GM03348 (cell line): ENCODE measurements around the gene TMEM106C.
A peak's percentile ranks its signal among the peaks of the same experiment; 100 is the strongest.

ENCODE experiments used
- DNase-seq: peaks from one replicate; pipeline ENCODE4 v3.0.0; 2012; ENCODE audit warnings: low spot score

Gene TMEM106C

DNA sequence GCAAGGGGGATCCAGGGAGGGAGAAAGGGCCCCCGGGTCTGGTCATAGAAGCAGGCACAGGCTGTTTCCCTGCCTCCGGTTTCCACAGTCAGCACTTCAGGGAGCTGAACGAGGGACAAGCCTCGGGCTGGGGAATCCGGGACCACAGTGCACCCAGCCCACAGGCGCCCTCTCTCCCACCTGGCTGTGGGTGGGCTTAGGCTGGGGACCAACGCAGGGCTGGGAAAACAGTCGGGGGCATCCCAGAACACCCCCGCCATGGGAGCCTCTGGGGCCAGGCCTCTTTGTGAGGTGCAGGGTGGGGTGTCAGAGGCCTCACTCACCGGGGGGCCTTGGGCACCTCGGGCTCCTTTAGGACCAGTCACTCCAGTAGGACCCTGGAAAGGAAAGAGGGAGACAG, 16.3 kb downstream of the TMEM106C start:
- no peak for DNase-seq

GRCh38 chr12:47980197-47980596, 16.8 kb downstream of the TMEM106C start:
- no peak for DNase-seq

DNA sequence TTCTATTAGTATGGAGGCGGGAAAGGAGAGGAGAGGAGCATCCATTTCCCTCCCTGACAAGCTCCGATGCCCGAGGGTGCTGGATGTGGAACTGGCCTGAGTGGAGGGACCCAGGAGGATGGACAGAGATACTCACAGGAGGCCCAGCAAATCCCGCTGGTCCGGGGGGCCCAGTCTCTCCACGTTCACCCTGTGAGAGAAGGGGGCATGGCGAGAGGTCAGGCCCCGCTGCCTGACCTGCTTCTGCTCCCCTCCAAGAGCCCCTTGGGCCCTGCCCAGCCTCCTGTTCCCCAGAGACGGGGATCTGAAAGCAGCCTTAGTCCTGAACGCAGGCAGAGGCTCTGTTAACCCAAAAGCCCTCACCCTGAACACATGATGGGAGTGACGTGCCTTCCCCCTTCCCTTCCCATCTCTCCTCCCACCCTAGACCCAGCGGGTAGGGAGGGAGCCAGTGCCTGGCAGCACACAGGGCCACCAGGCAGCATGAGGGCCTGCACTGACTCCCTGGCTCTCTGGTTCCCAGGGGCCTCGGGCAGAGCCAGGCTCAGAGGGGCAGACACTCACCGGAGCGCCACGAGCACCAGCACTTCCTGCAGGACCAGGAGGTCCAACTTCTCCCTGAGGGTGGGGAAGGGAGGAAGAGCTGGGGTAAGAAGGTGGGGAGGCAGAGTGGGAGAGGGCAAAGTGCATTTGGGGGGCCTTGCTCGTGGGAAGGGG, 17.5 kb downstream of the TMEM106C start:
- DNase-seq, result no peak

DNA sequence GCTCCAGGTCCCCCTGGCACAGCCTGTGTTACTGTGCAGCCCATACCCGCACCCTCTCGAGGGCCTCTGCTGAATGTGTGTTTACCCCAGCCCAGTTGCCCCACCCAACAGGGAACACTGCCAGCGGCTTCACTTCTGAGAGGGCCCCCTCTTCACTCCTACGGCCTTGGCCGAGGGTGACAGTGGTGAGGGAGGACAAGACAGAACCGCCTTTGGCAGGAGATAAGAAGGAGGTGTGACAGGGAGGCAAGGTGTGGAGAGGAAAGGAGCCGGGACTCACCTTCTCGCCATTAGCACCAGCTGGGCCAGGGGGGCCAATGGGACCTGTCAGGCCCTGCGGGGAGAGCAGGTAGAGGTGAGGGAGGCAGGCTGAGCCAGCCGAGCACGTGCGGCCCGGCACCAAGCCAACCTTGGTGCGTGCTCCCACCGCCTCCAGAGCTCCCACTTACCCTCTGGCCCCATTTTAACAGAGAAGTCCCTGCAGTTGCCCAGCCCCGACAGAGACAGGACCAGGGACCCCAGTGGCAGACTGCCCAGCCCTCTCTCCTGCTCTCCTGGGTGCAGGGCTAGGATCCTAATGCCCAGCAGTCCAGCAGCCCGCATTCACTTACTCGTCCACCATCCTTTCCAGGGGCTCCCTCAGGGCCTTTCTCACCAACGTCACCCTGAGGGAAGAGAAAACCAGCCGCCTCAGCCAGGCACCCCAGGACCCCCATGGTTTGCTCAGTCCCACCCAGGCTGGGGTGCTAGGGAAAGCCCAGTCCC, 18.3 kb downstream of the TMEM106C start:
- DNase-seq, result no peak

GRCh38 chr12:47982311-47982710, 18.9 kb downstream of the TMEM106C start:
- no peak for DNase-seq

- DNase-seq, result no peak
These were observed 19.4 kb downstream of the TMEM106C start for GRCh38 chr12:47982770-47983169.

GRCh38 chr12:47983541-47984115, 20.2 kb downstream of the TMEM106C start:
- DNase-seq, result no peak

DNA sequence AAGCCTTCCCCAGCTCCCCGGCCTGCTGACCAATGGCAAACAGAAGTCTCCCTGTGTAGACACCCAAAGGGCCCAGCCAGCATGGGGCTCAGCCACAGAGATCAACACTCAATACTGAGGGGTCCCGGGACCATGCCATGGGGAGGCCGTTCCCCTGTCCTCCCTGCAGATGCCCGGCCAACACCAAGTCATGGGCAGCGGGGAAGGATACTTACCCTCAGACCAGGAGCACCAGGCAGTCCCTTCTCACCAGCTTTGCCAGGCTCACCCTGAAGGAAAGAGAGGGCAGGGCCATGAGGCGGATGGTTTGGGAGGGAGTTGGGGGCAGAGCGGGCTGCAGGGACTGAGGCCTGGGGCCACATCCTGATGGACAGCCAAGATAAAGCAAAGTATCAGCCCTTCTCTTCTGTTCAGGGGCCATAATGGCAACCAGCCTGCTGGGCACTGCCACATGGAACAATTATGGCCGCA, 21.0 kb downstream of the TMEM106C start:
- DNase-seq, result no peak

DNA sequence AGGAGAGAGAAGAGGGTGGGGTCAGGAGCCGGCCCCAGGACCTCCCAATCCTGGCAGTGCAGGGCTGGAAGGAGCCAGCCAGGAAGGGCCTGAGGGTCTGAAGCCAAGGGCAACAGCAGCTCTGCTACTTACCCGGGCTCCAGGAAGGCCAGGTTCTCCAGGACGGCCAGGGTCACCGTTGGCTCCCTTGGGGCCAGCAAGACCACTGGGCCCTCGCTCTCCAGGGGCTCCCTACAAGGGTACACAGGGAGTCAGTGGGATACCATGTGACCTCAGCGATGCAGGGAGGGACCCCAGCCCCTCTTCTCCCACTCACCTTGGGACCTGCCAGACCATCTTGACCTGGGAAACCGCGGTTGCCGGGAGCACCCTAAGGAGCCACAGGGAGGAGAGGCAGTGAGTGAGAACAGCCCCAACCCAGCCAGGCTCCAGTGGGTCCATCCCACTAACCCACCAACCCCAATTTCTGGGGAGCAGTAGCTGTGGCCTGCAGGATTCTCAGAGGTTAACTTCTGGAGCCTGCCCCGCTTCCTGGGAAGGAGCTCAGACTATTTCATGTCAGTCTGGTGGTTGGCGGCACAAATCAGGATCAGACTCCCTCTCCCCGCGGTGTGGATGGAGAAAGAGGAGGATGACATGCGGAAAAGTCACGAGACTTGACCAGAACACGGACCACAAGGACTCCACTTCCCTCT, 22.3 kb downstream of the TMEM106C start:
- DNase-seq, result no peak

DNA sequence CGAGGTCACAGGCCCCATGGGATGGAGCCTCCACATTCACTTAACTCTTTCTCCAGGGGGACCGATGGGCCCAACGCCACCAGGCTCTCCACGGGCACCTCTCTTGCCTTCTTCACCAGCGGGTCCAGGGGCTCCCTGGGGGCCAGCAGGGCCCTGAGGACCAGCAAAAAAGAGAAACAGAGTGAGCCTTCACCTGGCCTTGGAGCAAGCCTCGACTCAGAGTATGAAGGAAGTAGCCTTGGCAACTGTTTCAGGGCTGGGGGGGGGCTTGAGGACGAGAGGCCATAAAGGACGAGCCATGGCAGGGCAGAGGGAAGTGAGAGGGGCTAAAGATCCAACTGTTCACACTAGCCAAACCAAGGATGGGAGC, 22.9 kb downstream of the TMEM106C start:
- no peak for DNase-seq

DNA sequence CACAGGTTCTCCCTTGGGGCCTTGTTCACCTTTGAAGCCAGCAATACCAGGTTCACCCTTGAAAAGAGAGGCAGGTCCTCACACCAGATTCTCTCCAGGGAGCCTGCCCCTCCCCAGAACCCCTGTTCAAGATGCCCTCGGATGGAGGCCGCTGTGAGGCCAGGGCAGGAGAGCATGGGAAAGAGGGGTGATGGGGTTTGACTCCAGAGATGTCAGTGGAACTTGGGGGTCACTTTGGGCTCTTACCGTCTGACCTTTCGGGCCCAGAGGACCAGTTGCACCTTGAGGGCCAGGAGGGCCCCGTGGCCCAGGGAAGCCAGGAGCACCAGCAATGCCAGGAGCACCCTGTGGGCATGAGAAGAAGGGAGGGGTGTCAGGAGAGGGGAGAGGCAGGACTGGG, 23.4 kb downstream of the TMEM106C start:
- no peak for DNase-seq

DNA sequence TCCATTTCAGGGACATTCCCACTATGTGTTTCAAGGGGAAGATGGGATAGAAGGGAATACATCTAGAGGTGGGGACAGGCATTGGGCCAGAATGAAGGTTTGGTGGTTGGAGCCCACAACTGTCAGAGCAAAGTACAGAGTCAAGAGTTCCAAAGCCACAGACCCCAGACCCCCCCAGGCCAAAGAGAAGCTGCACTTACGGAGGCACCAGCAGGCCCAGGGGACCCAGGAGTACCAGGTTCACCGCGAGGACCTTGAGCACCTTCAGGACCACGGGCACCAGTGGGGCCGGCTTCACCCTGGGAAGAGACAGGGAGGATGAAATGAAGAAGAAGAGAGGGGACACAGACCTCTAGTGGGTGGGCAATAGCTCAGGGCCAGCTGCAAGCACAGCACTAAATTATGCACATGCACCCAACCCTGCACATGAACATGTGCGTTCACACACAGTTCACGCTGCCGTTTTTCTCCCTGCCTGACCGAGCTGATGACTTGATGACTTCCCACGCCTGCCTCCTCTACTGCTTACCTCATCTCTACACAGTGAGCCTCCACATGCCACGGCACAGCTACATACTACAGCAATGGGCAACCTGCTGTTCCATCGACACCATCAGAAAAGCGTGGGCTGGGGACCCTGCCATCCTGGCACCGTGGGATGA, 24.1 kb downstream of the TMEM106C start:
- peak; percentile 34 for DNase-seq

DNA sequence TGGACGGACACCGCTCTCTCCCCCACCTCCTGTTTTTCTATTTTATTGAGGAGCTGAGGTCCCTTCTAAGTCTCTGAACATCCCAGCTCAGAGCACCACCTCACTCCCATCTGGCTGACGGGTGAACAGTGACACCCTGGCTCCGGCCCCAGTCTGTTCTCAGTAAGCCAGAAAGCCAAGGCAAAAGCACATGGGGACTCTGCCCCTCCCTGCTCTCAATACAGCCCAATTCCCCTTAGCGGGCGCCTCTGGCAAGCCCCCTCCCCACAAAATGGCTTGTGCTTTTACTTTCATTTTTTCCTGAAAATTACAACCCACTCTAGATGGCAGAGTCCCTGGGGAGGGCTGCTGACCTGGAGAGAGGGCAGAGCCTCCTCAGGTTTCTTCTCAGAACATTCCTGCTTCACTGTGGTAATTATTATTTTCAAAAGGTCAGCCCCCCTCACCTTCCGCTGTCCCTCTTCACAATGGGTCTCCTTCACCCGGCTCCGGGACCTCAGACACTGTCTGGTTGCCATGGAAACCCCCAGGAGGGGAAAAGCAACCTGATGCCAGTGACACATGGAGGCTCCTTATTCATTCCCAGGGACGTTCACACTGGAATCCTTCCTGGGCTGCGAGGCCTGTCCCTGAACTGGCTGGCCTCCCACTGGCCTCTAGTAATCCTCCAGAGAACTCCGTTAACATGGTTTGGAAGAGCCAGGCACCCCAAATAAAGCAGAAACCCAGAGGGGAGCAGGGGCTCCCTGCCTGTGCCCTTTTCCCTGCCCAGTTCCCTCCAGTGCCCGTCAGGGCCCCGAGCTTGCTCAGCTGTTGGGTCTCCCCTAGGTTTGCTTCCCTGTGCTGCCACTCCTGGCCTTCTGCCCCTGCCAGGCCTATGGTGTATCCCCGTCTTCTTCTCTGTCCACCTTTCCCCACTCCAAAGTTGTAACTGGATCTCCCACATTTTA, 25.0 kb downstream of the TMEM106C start:
- DNase-seq, result peak; percentile 36

- no peak for DNase-seq
These were observed 25.6 kb downstream of the TMEM106C start for GRCh38 chr12:47989023-47989417.

- no peak for DNase-seq
These were observed 26.3 kb downstream of the TMEM106C start for GRCh38 chr12:47989666-47990065.

DNA sequence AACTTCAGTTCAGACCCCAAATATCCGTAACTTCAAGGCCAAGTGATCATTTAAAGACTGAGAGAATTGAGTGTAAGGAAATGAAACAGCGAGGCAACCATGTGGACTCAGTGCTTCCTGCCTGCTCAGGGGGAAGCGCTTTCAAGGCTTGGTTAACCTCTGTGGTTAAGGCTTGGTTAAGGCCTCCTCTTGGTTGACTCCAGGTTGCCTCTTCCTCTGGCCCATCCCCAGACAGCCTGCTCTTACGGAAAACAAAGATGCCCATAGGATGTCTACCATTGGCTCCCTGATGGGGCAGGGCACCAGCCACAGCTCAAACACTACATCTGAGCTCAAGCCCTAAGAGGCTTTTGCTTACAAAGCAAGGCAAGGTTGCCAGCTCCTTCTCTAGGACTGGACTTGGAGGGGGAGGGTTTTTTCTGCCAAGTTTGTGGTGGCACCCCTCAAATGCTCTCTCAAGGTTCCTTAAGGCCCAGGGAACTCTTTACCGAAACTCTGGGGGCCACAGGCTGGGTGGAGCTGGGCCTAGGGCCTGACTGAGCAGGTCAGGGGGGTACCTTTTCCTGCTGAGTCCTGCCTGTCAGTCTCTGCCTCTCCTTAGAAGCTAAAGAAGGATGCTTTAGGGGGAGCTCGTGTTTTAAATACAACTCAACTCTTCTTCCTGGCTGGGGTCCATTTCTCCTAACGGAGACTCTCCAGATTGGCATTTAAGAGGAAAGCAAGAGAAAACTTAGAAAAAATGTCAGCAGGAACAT, 27.1 kb downstream of the TMEM106C start:
- no peak for DNase-seq

DNA sequence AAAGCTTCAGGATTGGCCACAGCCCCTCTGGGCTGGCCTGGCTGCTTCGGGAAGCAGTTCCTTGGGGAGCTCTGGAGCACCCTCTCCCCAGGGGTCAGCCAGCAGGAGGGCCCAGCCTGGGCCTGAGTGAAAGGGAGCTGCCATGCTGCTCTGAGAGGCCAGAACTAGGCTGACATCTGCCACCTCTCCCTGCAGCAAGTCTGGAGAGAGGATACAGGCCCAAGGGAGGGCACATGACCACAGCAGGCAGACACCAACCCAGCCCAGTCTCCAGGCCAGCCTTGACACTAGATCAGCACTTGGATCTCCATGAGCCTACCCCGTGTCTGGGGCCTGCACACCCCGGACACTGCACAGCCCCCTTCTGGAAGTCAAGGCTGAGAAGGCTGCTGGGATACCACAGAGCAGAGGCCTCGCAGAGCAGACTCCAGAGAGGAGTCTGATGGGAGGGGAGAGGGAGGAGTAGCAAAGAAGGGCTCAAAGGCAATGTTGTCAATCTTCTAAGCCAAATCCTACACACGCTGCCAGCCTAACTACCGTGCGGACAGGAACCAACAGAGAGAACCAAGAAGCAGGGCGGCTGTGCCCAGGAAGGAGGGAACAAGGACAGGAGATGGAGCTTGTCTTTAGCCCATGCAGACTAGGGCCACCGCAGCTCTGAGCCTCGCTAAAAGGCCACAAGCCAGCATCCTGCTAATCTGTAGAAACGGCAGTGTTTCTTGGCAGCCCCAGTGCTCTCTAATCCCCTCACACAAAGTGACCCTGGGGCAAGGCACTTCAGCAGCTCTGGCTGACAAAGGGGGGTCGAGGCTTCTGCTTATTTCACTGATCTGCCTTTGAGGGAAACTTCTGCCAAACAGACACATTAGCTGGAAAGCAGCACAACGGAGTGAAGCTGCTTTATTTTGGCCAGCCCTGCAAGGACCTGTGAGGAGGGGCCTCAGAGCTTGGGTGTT, 28.0 kb downstream of the TMEM106C start:
- DNase-seq, result no peak

GRCh38 chr12:47992776-47993175, 29.4 kb downstream of the TMEM106C start:
- no peak for DNase-seq

- DNase-seq, result no peak
These were observed 30.1 kb downstream of the TMEM106C start for GRCh38 chr12:47993491-47993890.
